Duodenal mucosa (tissue), 2 donors: ENCODE measurements around the gene CPZ.

Experiments used
- H3K27ac ChIP-seq: one replicate; pipeline ENCODE4 v1.7.0; 2013; ENCODE audit warnings: low read depth, low read length
- H3K27me3 ChIP-seq, 2 donors: one replicate each; pipeline ENCODE4 v1.7.0; 2013; ENCODE audit warnings: low read length in 2 of 2, control low read depth in 1 of 2; ENCODE audit not compliant: insufficient read depth in 2 of 2, control insufficient read depth in 1 of 2
- H3K36me3 ChIP-seq, 2 donors: one replicate each; pipeline ENCODE4 v1.7.0; 2013; ENCODE audit warnings: low read length in 2 of 2, control low read depth in 1 of 2; ENCODE audit not compliant: insufficient read depth in 2 of 2, control insufficient read depth in 1 of 2
- H3K4me1 ChIP-seq, 2 donors: one replicate each; pipeline ENCODE4 v1.7.0; 2013; ENCODE audit warnings: low read length in 2 of 2, control low read depth in 1 of 2; ENCODE audit not compliant: insufficient read depth in 2 of 2, control insufficient read depth in 1 of 2
- H3K4me3 ChIP-seq, 2 donors: one replicate each; pipeline ENCODE4 v1.7.0; 2013; ENCODE audit warnings: low read length in 2 of 2, low read depth in 1 of 2
- H3K9ac ChIP-seq, 2 donors: one replicate each; pipeline ENCODE4 v1.7.0; 2013; ENCODE audit warnings: low read length in 2 of 2, low read depth in 1 of 2
- H3K9me3 ChIP-seq, 2 donors: one replicate each; pipeline ENCODE4 v1.7.0; 2013; ENCODE audit warnings: low read length in 2 of 2, control low read depth in 1 of 2; ENCODE audit not compliant: control insufficient read depth in 1 of 2

CPZ gene

GRCh38 chr4:8580321-8581093 is 12.1 kb upstream of the CPZ start, which contains the start of gene GPR78:
Gene GPR78, plus strand, starts transcription at chr4:8580392. Its CDS starts 591 bp downstream, at chr4:8580983.
- H3K4me3 ChIP-seq, result no peak within 1 kb of the TSS
- H3K27me3 ChIP-seq, result peaks cover 0 to 7% of the 10 kb centered on the region in 2 donors
- no peaks in the 10 kb centered on the region for H3K9me3 ChIP-seq
- no peaks in the 10 kb centered on the region for H3K4me1 ChIP-seq
- H3K36me3 ChIP-seq, result no peaks in the 10 kb centered on the region
- H3K27ac ChIP-seq, result no peak within 1 kb of the TSS
- H3K9ac ChIP-seq, result no peak within 1 kb of the TSS

DNA sequence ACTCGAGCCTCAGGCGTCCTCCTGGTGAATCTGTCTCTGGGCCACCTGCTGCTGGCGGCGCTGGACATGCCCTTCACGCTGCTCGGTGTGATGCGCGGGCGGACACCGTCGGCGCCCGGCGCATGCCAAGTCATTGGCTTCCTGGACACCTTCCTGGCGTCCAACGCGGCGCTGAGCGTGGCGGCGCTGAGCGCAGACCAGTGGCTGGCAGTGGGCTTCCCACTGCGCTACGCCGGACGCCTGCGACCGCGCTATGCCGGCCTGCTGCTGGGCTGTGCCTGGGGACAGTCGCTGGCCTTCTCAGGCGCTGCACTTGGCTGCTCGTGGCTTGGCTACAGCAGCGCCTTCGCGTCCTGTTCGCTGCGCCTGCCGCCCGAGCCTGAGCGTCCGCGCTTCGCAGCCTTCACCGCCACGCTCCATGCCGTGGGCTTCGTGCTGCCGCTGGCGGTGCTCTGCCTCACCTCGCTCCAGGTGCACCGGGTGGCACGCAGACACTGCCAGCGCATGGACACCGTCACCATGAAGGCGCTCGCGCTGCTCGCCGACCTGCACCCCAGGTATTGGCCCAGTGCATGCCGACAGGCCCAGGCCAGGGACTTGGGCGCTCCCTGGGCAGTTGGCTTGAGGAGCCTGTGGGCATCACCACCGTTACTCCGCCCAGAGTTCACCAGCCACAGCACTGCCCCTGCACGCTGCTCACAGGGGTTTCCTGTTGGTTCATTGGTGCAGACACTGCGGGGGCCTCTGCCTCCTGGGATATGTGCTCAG is 11.3 kb upstream of the CPZ start:
- Histone ChIP-seq H3K9ac (no peak overlapping the region), H3K27me3 (peaks cover 0 to 8% of the 10 kb centered on the region in 2 donors), H3K9me3 (no peaks in the 10 kb centered on the region), H3K4me3 (no peak overlapping the region), H3K27ac (no peak overlapping the region), H3K36me3 (no peaks in the 10 kb centered on the region), H3K4me1 (no peaks in the 10 kb centered on the region)

DNA sequence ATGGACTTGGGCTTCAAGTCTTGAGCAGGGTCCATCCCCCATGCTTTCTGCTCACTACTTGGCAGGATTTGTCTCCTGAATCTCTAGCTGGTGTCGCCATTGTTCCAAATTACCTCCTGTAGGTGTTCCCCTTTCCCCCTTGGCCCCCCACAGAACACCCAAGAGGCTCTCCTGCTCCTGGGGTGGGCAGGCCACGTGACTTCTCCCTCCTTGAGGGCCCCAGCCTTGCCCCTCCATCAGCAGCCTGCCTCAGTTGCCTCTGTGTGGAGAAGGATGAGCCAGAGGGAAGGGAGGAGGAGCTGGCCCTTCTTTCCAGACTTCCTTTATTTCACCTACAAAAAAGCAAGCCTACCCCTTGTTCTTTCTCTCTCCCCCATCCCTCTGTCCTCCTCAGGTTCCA is 10.5 kb upstream of the CPZ start:
- H3K27me3 ChIP-seq, result peaks cover 0 to 9% of the 10 kb centered on the region in 2 donors
- no peaks in the 10 kb centered on the region for H3K4me1 ChIP-seq
- no peak overlapping the region for H3K27ac ChIP-seq
- H3K9me3 ChIP-seq, result no peaks in the 10 kb centered on the region
- H3K9ac ChIP-seq, result no peak overlapping the region
- H3K36me3 ChIP-seq, result no peaks in the 10 kb centered on the region
- H3K4me3 ChIP-seq, result no peak overlapping the region

DNA sequence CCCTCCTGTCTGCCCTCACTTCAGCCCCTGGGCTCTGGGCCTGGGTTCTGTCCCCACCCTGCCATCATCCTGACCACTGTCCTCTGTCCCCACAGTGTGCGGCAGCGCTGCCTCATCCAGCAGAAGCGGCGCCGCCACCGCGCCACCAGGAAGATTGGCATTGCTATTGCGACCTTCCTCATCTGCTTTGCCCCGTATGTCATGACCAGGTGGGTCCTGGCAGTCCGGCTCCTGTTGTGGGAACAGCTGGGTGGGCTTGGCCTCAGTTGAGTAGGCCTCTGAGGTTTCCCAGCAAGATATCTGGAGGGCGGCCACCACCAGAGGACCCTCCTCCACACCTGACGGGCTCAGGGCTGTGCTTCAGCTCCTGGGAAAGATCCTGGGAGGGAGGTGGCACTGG is 10.1 kb upstream of the CPZ start:
- H3K4me3 ChIP-seq, result no peak overlapping the region
- no peak overlapping the region for H3K9ac ChIP-seq
- H3K9me3 ChIP-seq, result no peaks in the 10 kb centered on the region
- H3K36me3 ChIP-seq, result no peaks in the 10 kb centered on the region
- H3K27me3 ChIP-seq, result peaks cover 0 to 9% of the 10 kb centered on the region in 2 donors
- no peaks in the 10 kb centered on the region for H3K4me1 ChIP-seq
- no peak overlapping the region for H3K27ac ChIP-seq

DNA sequence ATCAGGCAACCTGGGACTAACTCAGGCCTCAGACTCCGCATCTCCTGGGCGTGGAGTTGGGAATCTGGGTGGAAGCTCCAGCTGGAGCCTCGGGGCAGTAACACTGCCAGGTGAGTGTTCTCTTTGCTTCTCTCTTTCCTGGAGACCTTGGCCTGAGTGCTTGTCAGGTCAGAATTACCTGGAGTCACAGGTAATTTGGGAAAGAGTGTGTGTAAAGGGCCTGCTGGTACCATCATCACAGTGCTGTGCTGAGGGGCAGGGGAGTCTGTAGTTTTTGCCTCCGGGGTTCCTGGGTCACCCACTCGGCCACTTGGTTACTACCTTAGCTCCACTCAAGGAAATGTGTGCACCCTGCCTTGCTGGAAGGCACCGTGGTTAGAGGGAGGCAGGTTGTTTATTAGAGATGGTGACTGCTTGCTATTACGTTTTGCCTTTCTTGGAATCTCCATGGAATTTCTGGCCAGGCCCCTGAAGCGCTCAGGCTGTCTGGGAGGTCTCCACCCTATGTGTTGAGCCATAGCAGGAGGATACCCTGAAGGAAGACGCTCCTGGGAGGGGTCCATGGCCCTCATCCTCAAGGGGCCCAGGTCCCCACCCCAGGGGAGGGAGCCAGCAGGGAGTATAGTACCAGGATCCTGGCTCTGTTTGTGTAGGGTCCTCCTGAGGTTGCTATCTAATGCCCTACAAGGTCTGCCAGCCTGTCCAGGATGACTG is 9.5 kb upstream of the CPZ start:
- Histone ChIP-seq H3K4me3 (no peak overlapping the region), H3K27me3 (peaks cover 0 to 9% of the 10 kb centered on the region in 2 donors), H3K27ac (no peak overlapping the region)

DNA sequence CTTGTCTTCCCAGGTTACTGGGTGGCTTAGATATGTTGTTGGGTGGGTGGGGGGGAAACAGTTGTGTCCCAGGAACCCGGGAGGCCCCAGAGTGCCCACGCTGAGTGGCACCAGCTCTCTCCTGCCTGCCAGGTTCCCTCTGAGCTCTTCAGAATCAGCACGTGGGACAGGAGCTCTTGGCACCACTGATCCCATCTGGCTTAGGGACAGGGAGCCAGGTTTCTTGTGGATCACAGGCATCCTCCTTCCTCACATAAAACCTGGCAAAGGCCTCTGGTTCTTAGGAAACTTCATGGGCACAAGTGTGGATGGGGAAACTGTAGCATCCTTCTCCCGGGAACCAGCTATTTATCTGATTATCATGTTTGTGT is 8.9 kb upstream of the CPZ start:
- Histone ChIP-seq H3K36me3 (no peaks in the 10 kb centered on the region), H3K27me3 (peaks cover 0 to 7% of the 10 kb centered on the region in 2 donors), H3K4me1 (no peaks in the 10 kb centered on the region), H3K27ac (no peak overlapping the region), H3K4me3 (no peak overlapping the region), H3K9ac (no peak overlapping the region), H3K9me3 (no peaks in the 10 kb centered on the region)

More for the DNA sequence above, 9.5 kb upstream of the CPZ start:
- Histone ChIP-seq H3K36me3 (no peaks in the 10 kb centered on the region), H3K4me1 (no peaks in the 10 kb centered on the region), H3K9ac (no peak overlapping the region), H3K9me3 (no peaks in the 10 kb centered on the region)

- no peak overlapping the region for H3K9ac ChIP-seq
- no peak overlapping the region for H3K4me3 ChIP-seq
- H3K4me1 ChIP-seq, result no peaks in the 10 kb centered on the region
- H3K27me3 ChIP-seq, result peaks cover 0 to 4% of the 10 kb centered on the region in 2 donors
- H3K9me3 ChIP-seq, result no peaks in the 10 kb centered on the region
- no peak overlapping the region for H3K27ac ChIP-seq
- H3K36me3 ChIP-seq, result no peaks in the 10 kb centered on the region
Observed at GRCh38 chr4:8585186-8585585, 7.4 kb upstream of the CPZ start.

GRCh38 chr4:8585721-8586212 is 6.8 kb upstream of the CPZ start:
- no peaks in the 10 kb centered on the region for H3K36me3 ChIP-seq
- H3K4me1 ChIP-seq, result no peaks in the 10 kb centered on the region
- H3K9me3 ChIP-seq, result no peaks in the 10 kb centered on the region
- peaks cover 0 to 10% of the 10 kb centered on the region in 2 donors for H3K27me3 ChIP-seq
- H3K9ac ChIP-seq, result no peak overlapping the region
- H3K27ac ChIP-seq, result no peak overlapping the region
- no peak overlapping the region for H3K4me3 ChIP-seq

DNA sequence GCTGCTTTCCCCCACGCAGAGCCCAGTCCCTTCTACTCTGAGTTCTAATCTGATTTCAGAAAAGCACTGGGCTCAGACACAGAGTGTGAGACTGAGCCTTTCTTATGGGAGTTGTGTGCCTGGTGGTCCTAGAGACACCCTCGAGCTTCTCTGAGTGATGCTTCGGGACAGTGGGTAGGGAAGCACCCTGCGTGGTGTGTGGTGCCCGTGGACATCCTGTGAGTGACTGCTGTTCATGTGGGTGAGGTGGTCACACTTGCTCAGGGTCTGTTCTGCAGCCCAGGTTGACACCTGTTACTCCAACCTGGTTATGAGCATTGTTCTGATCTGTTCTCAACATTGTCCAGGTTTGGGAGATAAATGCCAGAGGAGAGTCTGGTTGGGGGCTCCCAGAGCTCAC is 6.3 kb upstream of the CPZ start:
- no peaks in the 10 kb centered on the region for H3K36me3 ChIP-seq
- H3K9ac ChIP-seq, result no peak overlapping the region
- peaks cover under 1 to 14% of the 10 kb centered on the region in 2 donors for H3K27me3 ChIP-seq
- H3K4me1 ChIP-seq, result no peaks in the 10 kb centered on the region
- H3K27ac ChIP-seq, result no peak overlapping the region
- no peak overlapping the region for H3K4me3 ChIP-seq
- H3K9me3 ChIP-seq, result no peaks in the 10 kb centered on the region
